ENCODE data around the gene ZNF648. TPM values are rescaled to one million over a fixed set of nuclear protein-coding genes. Genes with fewer than 3 reads are reported as not detected.
A peak's percentile ranks its signal among the peaks of the same experiment; 100 is the strongest.

The ZNF648 gene
- total RNA-seq, 2 donors from 2014 or later, result 0.34 TPM; not detected in 1

GRCh38 chr1:182080955-182081582, 19.6 kb upstream of the ZNF648 start:
- intact Hi-C loops (cut with DNase I), result loop anchor here (5.0 kb wide), 1 partner anchor 604 kb away; no protein-coding TSS in a partner anchor
- Histone ChIP-seq H3K27me3 (replicated peaks; ENCODE audit: insufficient read depth) (no peaks in the 10 kb centered on the region), H3K4me1 (replicated peaks) (no peaks in the 10 kb centered on the region), H3K9me3 (no peaks in the 10 kb centered on the region), H3K36me3 (no peaks in the 10 kb centered on the region), H3K4me3 (no peak overlapping the region), H3K27ac (no peak overlapping the region)
- 88% methylated on average over 1 of the region's 1 CpG for WGBS
- peak; percentile 29 to 67 (median 51) for TF ChIP-seq CTCF (IDR thresholded peaks at IDR 0.05)
- TF ChIP-seq POLR2AphosphoS5 (IDR thresholded peaks at IDR 0.05), result no peak
- peak; percentile 24 for DNase-seq (ENCODE audit: low spot score)

GRCh38 chr1:182080040-182080439, 18.5 kb upstream of the ZNF648 start:
- intact Hi-C loops (cut with DNase I), result loop anchor here (5.0 kb wide), 1 partner anchor 603 kb away; no protein-coding TSS in a partner anchor
- no peak for TF ChIP-seq POLR2AphosphoS5 (IDR thresholded peaks at IDR 0.05)
- TF ChIP-seq POLR2A (IDR thresholded peaks at IDR 0.05), result no peak
- no peak for TF ChIP-seq CTCF (IDR thresholded peaks at IDR 0.05)
- no peak overlapping the region for H3K4me3 ChIP-seq
- no peak overlapping the region for H3K27ac ChIP-seq
- H3K9me3 ChIP-seq, result no peaks in the 10 kb centered on the region
- H3K27me3 ChIP-seq (replicated peaks; ENCODE audit: insufficient read depth), result no peaks in the 10 kb centered on the region
- 71% methylated on average over 3 of the region's 3 CpGs for WGBS
- no peak for DNase-seq (ENCODE audit: low spot score)
- no peaks in the 10 kb centered on the region for H3K4me1 ChIP-seq (replicated peaks)
- H3K36me3 ChIP-seq, result no peaks in the 10 kb centered on the region

GRCh38 chr1:182071924-182072323, 10.4 kb upstream of the ZNF648 start:
- no peaks in the 10 kb centered on the region for H3K36me3 ChIP-seq
- DNase-seq (ENCODE audit: low spot score), result no peak
- H3K9me3 ChIP-seq, result no peaks in the 10 kb centered on the region
- no peak overlapping the region for H3K4me3 ChIP-seq
- 91% methylated on average over 4 of the region's 4 CpGs for WGBS
- no peaks in the 10 kb centered on the region for H3K27me3 ChIP-seq (replicated peaks; ENCODE audit: insufficient read depth)
- no peaks in the 10 kb centered on the region for H3K4me1 ChIP-seq (replicated peaks)
- TF ChIP-seq POLR2AphosphoS5 (IDR thresholded peaks at IDR 0.05) (no peak), POLR2A (IDR thresholded peaks at IDR 0.05) (no peak), CTCF (IDR thresholded peaks at IDR 0.05) (no peak)
- intact Hi-C loops (cut with DNase I), result no loop called here
- no peak overlapping the region for H3K27ac ChIP-seq

- 8% methylated on average over 12 of the region's 12 CpGs for WGBS
- H3K27ac ChIP-seq, result no peak overlapping the region
- TF ChIP-seq POLR2AphosphoS5 (IDR thresholded peaks at IDR 0.05) (no peak), POLR2A (IDR thresholded peaks at IDR 0.05) (no peak), CTCF (IDR thresholded peaks at IDR 0.05) (peak in 1 of 4 experiments; percentile 62)
- H3K4me3 ChIP-seq, result no peak overlapping the region
- H3K9me3 ChIP-seq, result no peaks in the 10 kb centered on the region
- H3K27me3 ChIP-seq (replicated peaks; ENCODE audit: insufficient read depth), result no peaks in the 10 kb centered on the region
- intact Hi-C loops (cut with DNase I), result no loop called here
- H3K4me1 ChIP-seq (replicated peaks), result no peaks in the 10 kb centered on the region
- DNase-seq (ENCODE audit: low spot score), result peak; percentile 37
- H3K36me3 ChIP-seq, result no peaks in the 10 kb centered on the region
Observed at GRCh38 chr1:182069028-182069466, 7.5 kb upstream of the ZNF648 start.

GRCh38 chr1:182066934-182067333, 5.4 kb upstream of the ZNF648 start:
- intact Hi-C loops (cut with DNase I), result no loop called here
- DNase-seq (ENCODE audit: low spot score), result no peak
- no peaks in the 10 kb centered on the region for H3K9me3 ChIP-seq
- no peak overlapping the region for H3K4me3 ChIP-seq
- no peaks in the 10 kb centered on the region for H3K27me3 ChIP-seq (replicated peaks; ENCODE audit: insufficient read depth)
- H3K27ac ChIP-seq, result no peak overlapping the region
- WGBS, result 74% methylated on average over 4 of the region's 4 CpGs
- H3K4me1 ChIP-seq (replicated peaks), result no peaks in the 10 kb centered on the region
- H3K36me3 ChIP-seq, result no peaks in the 10 kb centered on the region
- TF ChIP-seq POLR2A (IDR thresholded peaks at IDR 0.05) (no peak), POLR2AphosphoS5 (IDR thresholded peaks at IDR 0.05) (no peak), CTCF (IDR thresholded peaks at IDR 0.05) (no peak)

All from prostate gland (tissue), 2 donors.